HepG2 (cell line): ENCODE results near the gene GINS2. TPM values are rescaled to one million over a fixed set of nuclear protein-coding genes. Genes with fewer than 3 reads are reported as not detected.

Source experiments
- CERS6 ChIP-seq: sonication (generic); formaldehyde crosslinking; IDR thresholded peaks from 2 replicates; pipeline ENCODE4 v1.5.0; 2020; ENCODE audit warnings: missing genetic modification reagents
- HMGXB4 ChIP-seq, 2 experiments: sonication (generic) in 1 of 2; formaldehyde crosslinking in 1 of 2; IDR thresholded peaks; 2 replicates each; pipeline versions ENCODE4 v1.4.0 to v1.6.1; 2018 to 2020; ENCODE audit warnings: missing genetic modification reagents in 2 of 2, borderline replicate concordance in 1 of 2, low read depth in 1 of 2, mild to moderate bottlenecking in 1 of 2, missing biosample characterization in 1 of 2
- KDM5B ChIP-seq: sonication (generic); formaldehyde crosslinking; IDR thresholded peaks from 2 replicates; pipeline ENCODE4 v1.4.0; 2020; ENCODE audit warnings: missing genetic modification reagents, mild to moderate bottlenecking, borderline replicate concordance
- RXRA ChIP-seq: sonication (generic); formaldehyde crosslinking; IDR thresholded peaks from 2 replicates; pipeline ENCODE4 v1.5.1; 2020; ENCODE audit warnings: missing genetic modification reagents
- TAF15 ChIP-seq: fragments of 200-400 bp; formaldehyde crosslinking; IDR thresholded peaks from one replicate; pipeline ENCODE4 v1.6.1; 2018; ENCODE audit warnings: mild to moderate bottlenecking, low read depth, low read length; ENCODE audit not compliant: poor library complexity, severe bottlenecking
- XBP1 ChIP-seq: sonication (generic); formaldehyde crosslinking; IDR thresholded peaks from 2 replicates; pipeline ENCODE4 v1.5.0; 2020; ENCODE audit warnings: missing genetic modification reagents
- ZFP82 ChIP-seq: sonication (generic); formaldehyde crosslinking; IDR thresholded peaks from 2 replicates; pipeline ENCODE4 v1.5.1; 2020; ENCODE audit warnings: mild to moderate bottlenecking, missing genetic modification reagents, borderline replicate concordance
- ZFX ChIP-seq: sonication (generic); formaldehyde crosslinking; IDR thresholded peaks from 2 replicates; pipeline ENCODE4 v1.4.0; 2020; ENCODE audit warnings: mild to moderate bottlenecking, low read depth, missing genetic modification reagents, moderate library complexity
- ZNF276 ChIP-seq: sonication (generic); formaldehyde crosslinking; IDR thresholded peaks from 2 replicates; pipeline ENCODE4 v1.4.0; 2020; ENCODE audit warnings: mild to moderate bottlenecking, low read depth, missing genetic modification reagents
- ZNF34 ChIP-seq: sonication (generic); formaldehyde crosslinking; IDR thresholded peaks from 2 replicates; pipeline ENCODE4 v1.4.0; 2020; ENCODE audit warnings: mild to moderate bottlenecking, missing genetic modification reagents, borderline replicate concordance
- ZNF589 ChIP-seq: sonication (generic); formaldehyde crosslinking; conservative IDR thresholded peaks from 2 replicates; pipeline ENCODE4 v1.8.0; 2022; ENCODE audit warnings: mild to moderate bottlenecking, moderate library complexity, missing genetic modification reagents
- ZNF800 ChIP-seq: sonication (generic); formaldehyde crosslinking; IDR thresholded peaks from 2 replicates; pipeline ENCODE4 v1.4.0; 2020; ENCODE audit warnings: missing genetic modification reagents
- polyA plus RNA-seq, 8 experiments: library from polyadenylated mRNA; depleted of rRNA in 3 of 8; stranded (reverse) in 7 of 8; unstranded in 1 of 8; fragments of >200 nt; fragmentation: Illumina TruSeq in 4 of 8; extraction: Trizol in 4 of 8; gene quantifications; 2 replicates each; pipeline versions ENCODE4 v1.2.1 to v1.2.3, GENCODE V29; 2011 to 2016; ENCODE audit warnings: low read depth in 4 of 8, missing spikeins in 1 of 8, mixed read lengths in 1 of 8; ENCODE audit not compliant: insufficient read depth in 1 of 8
- total RNA-seq, 5 experiments: library from RNA; depleted of rRNA; stranded (reverse); fragments of >200 nt; fragmentation: Illumina TruSeq; extraction: Trizol; gene quantifications; 2 replicates each; pipeline ENCODE4 v1.2.3, GENCODE V29; 2016; ENCODE audit warnings: low read depth in 1 of 5
- TF ChIP-seq, protein P1 (sequence below): sonication (generic); formaldehyde crosslinking; IDR thresholded peaks from 2 replicates; pipeline ENCODE4 v1.4.0; 2020; ENCODE audit warnings: missing genetic modification reagents, borderline replicate concordance
- TF ChIP-seq, protein P2 (sequence below): IDR thresholded peaks from 2 replicates; pipeline ENCODE4 v1.6.1; 2016; ENCODE audit warnings: low read depth, borderline replicate concordance
- TF ChIP-seq, protein P3 (sequence below): sonication (generic); formaldehyde crosslinking; IDR thresholded peaks from 2 replicates; pipeline ENCODE4 v1.5.0; 2020; ENCODE audit warnings: missing genetic modification reagents, mild to moderate bottlenecking, borderline replicate concordance
- TF ChIP-seq, protein P4 (sequence below): conservative IDR thresholded peaks from 2 replicates; pipeline ENCODE4 v1.6.1; 2018; ENCODE audit warnings: missing genetic modification reagents

The GINS2 gene
- total and polyA plus RNA-seq, 2 of the 13 experiments (the other 11 are each of a cell fraction or from before 2014, with no cell fraction given), result 10.6 to 48.3 TPM

GRCh38 chr16:85659805-85660511, 28.8 kb downstream of the GINS2 start (continued):
- TF ChIP-seq, protein P1, sequence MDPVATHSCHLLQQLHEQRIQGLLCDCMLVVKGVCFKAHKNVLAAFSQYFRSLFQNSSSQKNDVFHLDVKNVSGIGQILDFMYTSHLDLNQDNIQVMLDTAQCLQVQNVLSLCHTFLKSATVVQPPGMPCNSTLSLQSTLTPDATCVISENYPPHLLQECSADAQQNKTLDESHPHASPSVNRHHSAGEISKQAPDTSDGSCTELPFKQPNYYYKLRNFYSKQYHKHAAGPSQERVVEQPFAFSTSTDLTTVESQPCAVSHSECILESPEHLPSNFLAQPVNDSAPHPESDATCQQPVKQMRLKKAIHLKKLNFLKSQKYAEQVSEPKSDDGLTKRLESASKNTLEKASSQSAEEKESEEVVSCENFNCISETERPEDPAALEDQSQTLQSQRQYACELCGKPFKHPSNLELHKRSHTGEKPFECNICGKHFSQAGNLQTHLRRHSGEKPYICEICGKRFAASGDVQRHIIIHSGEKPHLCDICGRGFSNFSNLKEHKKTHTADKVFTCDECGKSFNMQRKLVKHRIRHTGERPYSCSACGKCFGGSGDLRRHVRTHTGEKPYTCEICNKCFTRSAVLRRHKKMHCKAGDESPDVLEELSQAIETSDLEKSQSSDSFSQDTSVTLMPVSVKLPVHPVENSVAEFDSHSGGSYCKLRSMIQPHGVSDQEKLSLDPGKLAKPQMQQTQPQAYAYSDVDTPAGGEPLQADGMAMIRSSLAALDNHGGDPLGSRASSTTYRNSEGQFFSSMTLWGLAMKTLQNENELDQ (CRISPR knock-in tag), result no peak
- TF ChIP-seq ZNF34 (CRISPR knock-in tag) (no peak), ZNF589 (no peak), ZNF276 (no peak), KDM5B (CRISPR knock-in tag) (no peak), ZFP82 (CRISPR knock-in tag) (no peak), TAF15 (no peak), CERS6 (CRISPR knock-in tag) (no peak), HMGXB4 (CRISPR knock-in tag; IDR thresholded peaks at IDR 0.05; ENCODE audit: borderline replicate concordance in 1 of 2, low read depth in 1 of 2) (0 out of 4 replicates have a peak, but pooled peaks of 1 of the 2 experiments have one; percentile 28), ZNF800 (no peak), XBP1 (CRISPR knock-in tag) (no peak), RXRA (peak; percentile 36; the same call in 1 of the 2 replicates), ZFX (CRISPR knock-in tag) (peak; percentile 55; the same call in 1 of the 2 replicates)
- TF ChIP-seq, protein P2, sequence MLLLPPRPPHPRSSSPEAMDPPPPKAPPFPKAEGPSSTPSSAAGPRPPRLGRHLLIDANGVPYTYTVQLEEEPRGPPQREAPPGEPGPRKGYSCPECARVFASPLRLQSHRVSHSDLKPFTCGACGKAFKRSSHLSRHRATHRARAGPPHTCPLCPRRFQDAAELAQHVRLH (CRISPR knock-in tag), result no peak
- TF ChIP-seq, protein P3, sequence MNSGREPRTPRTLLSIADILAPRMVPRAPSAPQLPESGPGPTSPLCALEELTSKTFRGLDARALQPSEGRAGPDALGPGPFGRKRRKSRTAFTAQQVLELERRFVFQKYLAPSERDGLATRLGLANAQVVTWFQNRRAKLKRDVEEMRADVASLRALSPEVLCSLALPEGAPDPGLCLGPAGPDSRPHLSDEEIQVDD, result no peak
- TF ChIP-seq, protein P4, sequence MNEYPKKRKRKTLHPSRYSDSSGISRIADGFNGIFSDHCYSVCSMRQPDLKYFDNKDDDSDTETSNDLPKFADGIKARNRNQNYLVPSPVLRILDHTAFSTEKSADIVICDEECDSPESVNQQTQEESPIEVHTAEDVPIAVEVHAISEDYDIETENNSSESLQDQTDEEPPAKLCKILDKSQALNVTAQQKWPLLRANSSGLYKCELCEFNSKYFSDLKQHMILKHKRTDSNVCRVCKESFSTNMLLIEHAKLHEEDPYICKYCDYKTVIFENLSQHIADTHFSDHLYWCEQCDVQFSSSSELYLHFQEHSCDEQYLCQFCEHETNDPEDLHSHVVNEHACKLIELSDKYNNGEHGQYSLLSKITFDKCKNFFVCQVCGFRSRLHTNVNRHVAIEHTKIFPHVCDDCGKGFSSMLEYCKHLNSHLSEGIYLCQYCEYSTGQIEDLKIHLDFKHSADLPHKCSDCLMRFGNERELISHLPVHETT (CRISPR knock-in tag), result no peak
